Stimulated activated CD4-positive, alpha-beta T cell treated with anti-CD3 and anti-CD28 coated beads, Interleukin-1b, Interleukin-23, amount 100 ng/mL, for 1 hour (primary cell): ENCODE data around the gene TDRKH.
A peak's percentile ranks its signal among the peaks of the same experiment; 100 is the strongest.

Experiments used
- DNase-seq, 2 donors: peaks; one replicate each; pipeline ENCODE4 v3.0.0-alpha.2; 2020; ENCODE audit warnings: low read depth in 2 of 2

TDRKH gene

GRCh38 chr1:151823175-151823574, 32.9 kb upstream of the TDRKH start:
- DNase-seq = no peak

DNA sequence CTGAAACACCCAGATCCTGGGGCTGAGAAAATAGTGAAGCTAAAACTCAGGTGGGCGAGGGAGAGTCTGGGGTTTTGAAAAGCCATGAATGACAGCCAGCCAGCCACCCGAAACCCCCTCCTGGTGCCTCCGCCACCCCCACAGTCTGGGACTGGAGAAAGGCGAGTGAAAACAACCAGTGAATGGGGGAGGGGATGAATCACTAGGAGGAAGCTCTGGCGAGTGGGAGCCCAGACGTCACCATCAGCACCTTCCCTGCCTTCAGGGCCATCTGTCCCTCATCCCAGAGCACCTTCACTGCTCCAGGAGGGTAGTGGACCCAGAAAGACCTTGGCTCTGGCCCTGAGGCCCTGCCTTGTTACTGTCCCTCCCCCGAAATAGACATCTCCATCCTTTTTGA, 32.1 kb upstream of the TDRKH start:
- DNase-seq = peak in 1 of 2 donors; percentile 29

- DNase-seq = no peak
These were observed 30.6 kb upstream of the TDRKH start for GRCh38 chr1:151820940-151821339.

DNA sequence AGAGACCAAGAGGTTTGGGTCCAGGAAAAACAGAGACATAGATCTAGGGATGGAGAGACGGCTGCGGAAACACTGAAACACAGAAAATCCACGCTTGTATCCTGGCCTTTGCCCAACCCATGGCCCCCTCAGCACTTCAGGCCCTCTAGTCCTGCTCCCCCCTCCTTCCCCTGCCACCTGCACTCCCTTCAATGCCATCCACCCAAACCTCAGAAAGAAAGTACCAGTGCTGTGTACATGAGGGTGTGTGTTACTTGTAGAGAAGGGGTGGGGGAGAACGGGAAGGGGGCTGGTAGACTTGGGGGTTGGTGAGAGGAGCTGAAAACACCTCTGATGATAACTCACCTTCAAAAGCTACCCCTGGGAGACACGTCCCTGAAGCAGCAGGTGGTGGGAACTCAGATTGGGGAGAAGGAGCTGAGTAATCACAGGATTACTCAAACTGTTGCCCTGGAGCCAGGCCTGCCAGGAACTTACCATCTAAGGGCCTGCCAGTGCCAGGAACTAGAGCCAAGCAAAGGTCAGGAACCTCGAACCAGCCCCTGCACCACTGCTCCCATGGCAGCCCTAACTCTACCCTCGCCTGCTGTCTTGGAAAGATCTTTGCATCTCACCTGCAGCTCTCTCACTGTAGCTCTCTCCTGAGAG, 29.8 kb upstream of the TDRKH start:
- DNase-seq = no peak

GRCh38 chr1:151819227-151819835, 29.0 kb upstream of the TDRKH start:
- no peak for DNase-seq

DNA sequence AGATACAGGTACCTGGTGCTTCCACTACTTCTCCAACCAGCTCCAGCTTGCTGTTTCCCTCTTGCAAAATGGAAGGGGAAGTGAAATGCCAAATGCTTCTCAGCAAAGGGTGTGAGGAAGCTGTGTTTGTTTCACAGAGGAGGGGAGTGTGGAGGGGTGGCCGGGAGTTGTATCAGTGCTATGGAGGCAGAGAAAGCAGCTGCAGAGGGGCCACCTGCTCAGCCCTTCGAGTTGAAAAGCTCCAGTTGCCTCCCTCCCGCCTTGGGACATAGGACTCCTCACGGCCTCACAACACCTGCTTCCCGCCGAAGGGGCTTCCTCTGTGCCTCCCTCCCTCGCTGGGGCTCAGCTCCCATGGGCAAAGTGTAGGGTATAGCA, 27.0 kb upstream of the TDRKH start:
- DNase-seq = no peak

- DNase-seq = no peak
These were observed 26.4 kb upstream of the TDRKH start for GRCh38 chr1:151816548-151817352.

DNA sequence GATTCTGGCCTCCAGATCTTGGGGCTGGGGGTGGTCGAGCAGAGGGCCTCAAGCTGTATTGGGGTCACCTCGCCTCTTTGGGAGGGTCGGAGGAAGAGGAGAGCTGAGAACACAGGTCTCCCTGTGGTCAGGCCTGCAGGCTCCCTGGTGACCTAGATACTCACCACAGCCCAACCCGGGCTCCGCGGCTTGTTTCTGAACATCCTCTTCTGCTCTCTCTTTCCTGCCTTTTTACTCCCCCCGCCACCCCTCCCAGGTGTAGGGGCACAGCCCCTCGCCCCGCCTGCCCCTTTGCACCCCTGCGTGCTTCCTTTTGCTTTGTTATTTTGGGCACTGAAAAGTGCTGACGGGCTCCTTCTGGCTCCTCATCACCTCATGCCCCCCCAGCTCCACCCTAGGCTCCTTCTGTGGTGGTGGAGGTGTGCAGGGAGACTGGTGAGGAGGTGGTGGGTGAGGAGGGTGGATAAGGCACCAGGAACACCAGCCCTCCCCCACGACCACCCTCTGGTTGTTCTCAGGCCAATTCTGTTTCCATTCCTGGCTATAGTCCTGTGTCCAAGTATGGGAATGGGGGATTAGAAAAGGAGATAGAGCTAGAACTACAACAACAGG, 25.5 kb upstream of the TDRKH start:
- no peak for DNase-seq

GRCh38 chr1:151814971-151815545, 24.8 kb upstream of the TDRKH start:
- DNase-seq = no peak

- no peak for DNase-seq
These were observed 24.1 kb upstream of the TDRKH start for GRCh38 chr1:151814426-151814825.

DNA sequence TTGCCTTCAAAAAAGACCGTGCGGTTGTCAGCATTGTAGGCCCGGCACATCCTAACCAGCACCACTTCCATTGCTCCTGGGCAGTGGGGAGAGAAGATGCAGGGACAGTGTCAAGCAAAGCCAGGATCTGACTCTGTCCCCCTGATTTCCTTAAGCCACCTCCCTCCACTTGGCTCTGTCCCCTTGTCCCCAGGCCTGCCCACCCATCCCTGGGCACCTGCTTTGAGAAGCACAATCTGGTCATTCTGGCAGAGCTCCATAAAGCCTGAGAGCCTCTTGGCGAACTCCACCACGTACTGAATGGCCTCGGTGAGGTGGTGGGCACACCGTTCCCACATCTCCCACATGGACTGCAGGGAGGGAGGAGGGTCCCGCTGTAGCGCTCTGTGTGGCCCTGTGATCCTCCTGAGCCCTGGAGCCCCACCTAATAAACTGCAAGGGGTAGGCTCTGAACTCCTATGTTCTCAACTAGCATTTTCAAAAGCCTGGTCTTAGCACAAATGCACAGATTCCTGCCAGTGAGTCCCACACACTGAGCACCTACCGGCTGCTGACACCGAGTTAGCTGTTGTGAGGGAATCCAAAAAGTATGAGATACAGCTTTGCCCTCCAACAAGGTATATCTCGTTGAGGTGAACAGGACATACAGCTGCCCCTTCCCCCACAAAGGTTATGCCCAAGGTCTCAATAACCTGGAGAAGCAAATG, 23.1 kb upstream of the TDRKH start:
- no peak for DNase-seq

DNA sequence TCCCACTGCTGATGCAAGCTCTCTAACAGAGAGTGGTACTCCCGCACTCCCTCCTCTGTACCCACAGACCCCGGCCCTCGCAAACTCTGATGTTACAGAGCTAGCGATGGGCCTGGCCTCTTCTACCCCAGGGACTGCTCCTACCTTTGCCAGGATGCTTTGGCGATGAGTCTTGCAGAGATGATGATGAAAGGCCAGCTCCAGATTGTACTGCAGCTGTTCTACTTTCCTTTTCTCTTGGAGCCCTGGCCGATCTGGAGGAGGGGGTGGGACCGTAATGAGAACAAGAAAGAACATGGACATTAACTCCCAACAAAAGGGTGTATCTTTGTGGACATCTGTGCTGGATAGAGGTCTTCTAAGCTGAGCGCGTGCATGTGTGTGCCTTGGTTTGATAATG, 20.9 kb upstream of the TDRKH start:
- DNase-seq = no peak

GRCh38 chr1:151809985-151810556, 19.8 kb upstream of the TDRKH start:
- DNase-seq = no peak

GRCh38 chr1:151809290-151809984, 19.1 kb upstream of the TDRKH start:
- no peak for DNase-seq

DNA sequence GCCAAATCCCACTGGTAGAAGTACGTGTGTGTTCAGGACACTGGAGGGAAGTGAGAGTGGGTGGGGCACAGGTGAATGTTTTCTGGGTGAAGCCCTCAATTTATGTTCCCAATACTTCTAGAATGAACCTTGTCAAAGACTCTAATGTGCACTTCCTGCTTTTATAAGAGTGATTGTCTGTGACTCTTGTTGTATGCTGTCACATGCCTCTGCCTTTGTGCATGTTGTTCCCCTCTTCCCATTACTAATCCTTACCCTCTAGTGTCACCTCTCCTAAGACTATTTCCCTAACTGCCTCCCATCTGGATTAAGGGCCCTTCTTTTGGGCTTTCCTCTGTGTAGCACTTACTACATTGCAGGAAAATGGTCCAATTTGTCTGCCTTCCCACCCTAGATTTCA, 17.5 kb upstream of the TDRKH start:
- no peak for DNase-seq

GRCh38 chr1:151807131-151807530, 16.8 kb upstream of the TDRKH start:
- no peak for DNase-seq

DNA sequence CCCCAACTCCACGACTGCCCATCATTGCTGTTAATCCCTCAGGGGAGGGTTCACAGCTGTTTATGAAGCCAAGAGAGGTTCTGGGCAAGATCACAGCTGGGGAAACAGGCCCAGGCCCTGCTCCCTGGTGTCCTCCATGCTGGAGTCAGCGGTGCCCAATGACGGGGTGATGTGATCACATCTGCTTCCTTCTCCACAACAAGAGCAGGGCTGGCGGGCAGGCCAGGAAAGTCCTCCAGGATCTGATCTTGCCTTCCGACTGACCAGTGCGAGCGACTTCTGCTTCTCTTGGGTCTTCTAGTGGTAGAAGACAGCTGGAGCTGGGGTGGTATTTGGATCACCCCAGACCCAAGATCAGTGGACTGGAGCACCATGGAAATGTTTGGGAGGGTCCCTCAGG, 15.9 kb upstream of the TDRKH start:
- DNase-seq = no peak

DNA sequence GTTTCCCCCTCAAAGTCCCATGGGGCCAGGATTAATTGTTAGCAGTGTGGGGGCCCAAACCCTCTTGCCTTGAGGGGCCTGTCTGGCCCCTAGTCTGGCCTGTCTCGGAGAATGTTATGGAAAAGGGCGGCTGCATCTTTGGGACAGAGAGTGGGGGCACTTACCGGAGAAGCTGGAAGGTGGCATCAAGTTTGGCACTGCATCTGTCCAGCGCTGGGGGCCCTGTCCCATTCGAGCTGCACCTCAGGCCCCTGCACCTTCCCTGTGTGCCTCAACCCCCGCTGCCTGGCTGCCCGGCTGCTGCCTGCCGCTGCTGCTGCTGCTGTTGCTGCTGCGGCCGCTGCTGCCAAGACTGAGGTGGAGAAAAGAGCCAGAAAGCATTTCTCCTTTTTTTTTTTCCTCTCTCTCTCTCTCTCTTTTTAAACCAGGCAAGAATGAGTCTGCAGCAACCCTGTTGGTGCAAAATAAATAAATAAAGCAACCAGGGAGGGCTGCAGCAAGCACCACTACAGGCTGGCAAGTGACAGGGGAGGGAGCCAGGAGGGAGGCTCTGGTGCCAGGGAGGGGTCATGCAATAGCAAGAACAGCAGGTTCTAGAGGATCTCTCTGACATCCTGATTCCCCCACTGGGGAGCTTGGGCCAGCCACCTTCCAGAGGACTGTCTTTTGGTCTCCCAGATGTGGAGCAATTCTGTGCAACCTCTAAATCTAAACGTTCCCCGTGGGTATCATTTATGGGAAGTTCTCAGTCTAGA, 14.9 kb upstream of the TDRKH start, which contains the start of gene LINGO4:
TSS of gene LINGO4 (minus strand) at position 354 of the 755 bp plus-strand sequence. CDS start 2,715 bp downstream, outside the sequence.
- DNase-seq = no peak

DNA sequence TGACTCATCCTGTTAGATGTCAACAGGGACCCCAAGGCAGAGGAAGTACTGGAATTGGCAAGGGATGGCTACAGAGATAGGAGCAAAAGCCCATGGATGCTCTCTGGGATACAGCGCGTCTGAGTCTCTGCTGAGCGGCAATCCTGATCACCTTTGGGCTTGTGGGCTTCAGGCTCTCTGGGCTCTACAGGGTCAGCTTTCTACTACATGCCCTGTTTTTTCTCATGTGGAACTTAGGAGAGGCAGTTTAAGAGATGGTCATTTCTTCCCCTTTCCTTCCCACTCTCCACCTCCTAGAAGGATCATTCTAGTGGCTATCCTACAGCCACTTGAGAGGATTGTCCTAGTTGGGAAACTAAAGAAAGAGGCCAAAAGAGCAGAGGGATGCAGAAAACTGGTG, 13.6 kb upstream of the TDRKH start:
- no peak for DNase-seq

DNA sequence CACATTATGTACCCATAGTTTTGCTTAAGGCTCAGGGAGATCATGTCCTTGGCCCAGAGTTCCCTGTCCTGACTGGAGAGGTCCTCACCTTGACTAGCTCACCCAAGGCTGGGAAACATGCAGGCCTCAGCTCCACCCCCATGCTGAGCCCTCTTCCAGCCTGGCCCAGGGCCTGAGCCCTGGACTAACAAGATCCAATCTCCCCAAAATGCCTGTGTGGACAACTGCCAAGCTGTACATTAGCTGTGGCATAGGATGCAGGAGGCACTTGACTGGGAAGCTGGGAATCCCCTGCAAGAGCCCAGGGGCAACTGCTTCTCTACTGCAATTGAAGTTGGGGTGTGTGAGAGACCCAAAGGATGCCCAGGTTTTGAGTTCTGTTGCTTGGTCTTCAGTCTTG, 12.9 kb upstream of the TDRKH start:
- DNase-seq = no peak
